ENCODE results near the gene GAS7.

DNA sequence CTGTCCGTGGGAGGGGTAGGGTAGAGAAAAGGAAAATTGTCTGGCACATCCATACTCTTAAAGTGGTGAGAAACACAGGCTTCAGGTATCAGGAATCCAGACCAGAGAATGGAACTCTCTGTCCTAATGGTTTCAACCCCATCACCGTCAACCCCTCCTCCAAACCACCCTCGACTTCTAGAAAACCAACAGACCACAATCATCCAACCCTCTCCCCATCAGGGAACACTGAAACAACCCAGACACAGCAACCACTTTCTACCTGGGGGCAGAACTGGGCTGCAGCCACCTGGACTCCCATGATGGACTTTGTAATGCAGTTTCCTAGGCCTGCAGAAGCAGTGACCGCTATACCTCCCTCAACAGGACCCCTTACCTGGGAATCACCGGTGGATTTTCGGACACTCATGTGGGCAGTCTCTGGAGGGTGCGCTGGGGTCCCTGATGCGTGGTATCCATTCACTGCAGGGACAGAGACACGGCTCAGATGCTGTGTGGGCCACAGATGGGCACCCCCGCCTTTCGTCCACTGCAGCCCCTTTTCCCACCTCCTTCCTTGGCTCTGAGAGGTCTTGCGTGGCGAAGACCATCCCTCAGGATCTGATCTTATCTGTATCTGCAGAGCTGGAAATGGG, 229.0 kb downstream of the GAS7 start:
- TF ChIP-seq, protein P1, sequence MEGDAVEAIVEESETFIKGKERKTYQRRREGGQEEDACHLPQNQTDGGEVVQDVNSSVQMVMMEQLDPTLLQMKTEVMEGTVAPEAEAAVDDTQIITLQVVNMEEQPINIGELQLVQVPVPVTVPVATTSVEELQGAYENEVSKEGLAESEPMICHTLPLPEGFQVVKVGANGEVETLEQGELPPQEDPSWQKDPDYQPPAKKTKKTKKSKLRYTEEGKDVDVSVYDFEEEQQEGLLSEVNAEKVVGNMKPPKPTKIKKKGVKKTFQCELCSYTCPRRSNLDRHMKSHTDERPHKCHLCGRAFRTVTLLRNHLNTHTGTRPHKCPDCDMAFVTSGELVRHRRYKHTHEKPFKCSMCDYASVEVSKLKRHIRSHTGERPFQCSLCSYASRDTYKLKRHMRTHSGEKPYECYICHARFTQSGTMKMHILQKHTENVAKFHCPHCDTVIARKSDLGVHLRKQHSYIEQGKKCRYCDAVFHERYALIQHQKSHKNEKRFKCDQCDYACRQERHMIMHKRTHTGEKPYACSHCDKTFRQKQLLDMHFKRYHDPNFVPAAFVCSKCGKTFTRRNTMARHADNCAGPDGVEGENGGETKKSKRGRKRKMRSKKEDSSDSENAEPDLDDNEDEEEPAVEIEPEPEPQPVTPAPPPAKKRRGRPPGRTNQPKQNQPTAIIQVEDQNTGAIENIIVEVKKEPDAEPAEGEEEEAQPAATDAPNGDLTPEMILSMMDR (IDR thresholded peaks at IDR 0.05) = no peak
- no peak for TF ChIP-seq POLR2A (IDR thresholded peaks at IDR 0.05)
- TF ChIP-seq POLR2AphosphoS5 (IDR thresholded peaks at IDR 0.05) = no peak

Data from prostate gland (tissue), 2 donors.